ENCODE measurements around the gene CFAP299. TPM values are rescaled to one million over a fixed set of nuclear protein-coding genes. Genes with fewer than 3 reads are reported as not detected.

Gene CFAP299
- polyA plus RNA-seq, 1 experiment = 3.3 TPM

DNA sequence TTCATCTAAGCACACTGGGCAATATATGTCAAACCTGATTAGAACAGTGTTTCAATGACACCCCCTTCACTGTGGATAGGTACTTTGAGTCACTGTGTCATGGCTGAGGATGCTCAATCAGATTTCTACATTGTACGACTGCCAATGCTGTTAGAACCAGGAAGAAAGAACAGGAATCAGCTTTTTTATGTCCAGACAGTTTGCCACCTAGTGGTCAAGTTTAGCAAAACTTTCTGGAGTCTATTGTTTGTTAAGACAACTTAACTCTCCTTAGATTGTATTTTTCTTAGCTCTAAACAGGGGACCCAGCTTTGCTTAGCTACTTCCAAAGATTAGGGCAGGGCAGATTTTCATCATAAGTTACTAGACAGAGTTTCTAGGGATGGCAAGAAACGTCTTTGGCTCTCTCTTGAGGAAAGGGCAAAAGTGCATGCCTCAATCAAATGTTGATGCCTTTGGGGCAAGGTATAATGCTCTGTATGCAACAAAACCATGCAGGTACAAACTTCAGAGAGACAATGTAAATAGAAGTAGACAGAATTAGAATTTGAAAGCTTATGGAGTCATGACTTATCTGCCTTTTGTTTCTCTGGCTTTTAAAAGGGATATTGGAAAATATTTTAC lies 654.5 kb downstream of the CFAP299 start:
- no peak for DNase-seq (ENCODE audit: low read depth)
- ChIA-PET POLR2A (no interaction called here), CTCF (interaction anchor here (0.5 to 3.8 kb wide), 18 partner anchors 9 to 850 kb away, joined by 3 to 39 read pairs (median 4); no protein-coding TSS in a partner anchor)
- Histone ChIP-seq H3K4me3 (ENCODE audit: low read depth, low read length) (no peak overlapping the region), H3K36me3 (ENCODE audit: control insufficient read depth, insufficient read depth, low read length) (no peaks in the 10 kb centered on the region), H3K27me3 (ENCODE audit: control insufficient read depth, insufficient read depth, low read length) (no peaks in the 10 kb centered on the region)
- TF ChIP-seq CTCF (IDR thresholded peaks at IDR 0.05; ENCODE audit: insufficient read depth, low read depth, low read length) = peak; percentile 68

- no peak overlapping the region for H3K4me3 ChIP-seq (ENCODE audit: low read depth, low read length)
- no peak for DNase-seq (ENCODE audit: low read depth)
- TF ChIP-seq CTCF (IDR thresholded peaks at IDR 0.05; ENCODE audit: insufficient read depth, low read depth, low read length) = no peak
- CTCF ChIA-PET = interaction anchor here (0.5 to 3.8 kb wide), 9 partner anchors 14 to 851 kb away, joined by 3 to 39 read pairs (median 4); no protein-coding TSS in a partner anchor
- H3K27me3 ChIP-seq (ENCODE audit: control insufficient read depth, insufficient read depth, low read length) = no peaks in the 10 kb centered on the region
- POLR2A ChIA-PET = no interaction called here
- no peaks in the 10 kb centered on the region for H3K36me3 ChIP-seq (ENCODE audit: control insufficient read depth, insufficient read depth, low read length)
These were observed 655.3 kb downstream of the CFAP299 start for GRCh38 chr4:80990851-80991250.

- DNase-seq (ENCODE audit: low read depth) = no peak
- H3K4me3 ChIP-seq (ENCODE audit: low read depth, low read length) = no peak overlapping the region
- no peak for TF ChIP-seq CTCF (IDR thresholded peaks at IDR 0.05; ENCODE audit: insufficient read depth, low read depth, low read length)
- H3K36me3 ChIP-seq (ENCODE audit: control insufficient read depth, insufficient read depth, low read length) = no peaks in the 10 kb centered on the region
- no peaks in the 10 kb centered on the region for H3K27me3 ChIP-seq (ENCODE audit: control insufficient read depth, insufficient read depth, low read length)
- POLR2A ChIA-PET = no interaction called here
- CTCF ChIA-PET = no interaction called here
These were observed 664.4 kb downstream of the CFAP299 start for GRCh38 chr4:80999943-81000342.

DNA sequence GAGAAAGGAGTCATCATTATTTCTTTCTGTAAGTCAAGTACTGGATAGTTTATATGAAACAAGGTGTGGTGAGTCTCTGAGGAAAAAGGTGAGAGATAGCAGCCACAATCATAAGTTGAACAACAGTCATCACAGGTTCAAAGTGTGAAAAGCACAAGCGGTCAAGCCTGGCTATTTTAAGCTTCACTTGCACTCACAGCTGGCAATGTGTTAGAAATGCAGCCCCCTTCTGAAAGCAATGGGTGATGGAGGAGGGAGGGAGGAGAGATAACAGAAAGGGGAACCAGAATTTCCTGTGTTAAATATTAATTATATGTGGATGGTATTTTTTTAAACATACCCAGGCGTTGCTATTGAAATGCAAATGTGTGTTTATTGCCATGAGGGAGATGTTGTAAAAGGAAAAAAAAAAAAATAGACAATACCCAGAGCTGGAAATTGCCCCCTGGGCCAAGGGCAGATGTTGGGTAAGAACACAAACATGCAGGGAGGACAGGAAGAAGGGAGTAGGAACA lies 668.1 kb downstream of the CFAP299 start:
- POLR2A ChIA-PET = no interaction called here
- H3K36me3 ChIP-seq (ENCODE audit: control insufficient read depth, insufficient read depth, low read length) = no peaks in the 10 kb centered on the region
- H3K4me3 ChIP-seq (ENCODE audit: low read depth, low read length) = no peak overlapping the region
- CTCF ChIA-PET = interaction anchor here (0.6 kb wide), 1 partner anchor 641 kb away, joined by 3 read pairs; no protein-coding TSS in a partner anchor
- no peak for TF ChIP-seq CTCF (IDR thresholded peaks at IDR 0.05; ENCODE audit: insufficient read depth, low read depth, low read length)
- no peaks in the 10 kb centered on the region for H3K27me3 ChIP-seq (ENCODE audit: control insufficient read depth, insufficient read depth, low read length)
- DNase-seq (ENCODE audit: low read depth) = no peak

GRCh38 chr4:81007417-81007816 lies 671.9 kb downstream of the CFAP299 start:
- ChIA-PET POLR2A (no interaction called here), CTCF (interaction anchor here (0.9 kb wide), 1 partner anchor 33 kb away, joined by 3 read pairs; no protein-coding TSS in a partner anchor)
- no peaks in the 10 kb centered on the region for H3K36me3 ChIP-seq (ENCODE audit: control insufficient read depth, insufficient read depth, low read length)
- no peak overlapping the region for H3K4me3 ChIP-seq (ENCODE audit: low read depth, low read length)
- no peak for DNase-seq (ENCODE audit: low read depth)
- no peaks in the 10 kb centered on the region for H3K27me3 ChIP-seq (ENCODE audit: control insufficient read depth, insufficient read depth, low read length)
- TF ChIP-seq CTCF (IDR thresholded peaks at IDR 0.05; ENCODE audit: insufficient read depth, low read depth, low read length) = no peak

Other genes starting within 250 kb of the CFAP299 start
- gene PRDM8, start 138.2 kb upstream of the CFAP299 start, polyA plus RNA-seq (2011; rRNA removed) = 2.6 and 2.7 TPM in 2 replicates
- 31.1 and 43.7 TPM in 2 replicates for gene FGF5, start 69.1 kb upstream of the CFAP299 start, polyA plus RNA-seq (2011; rRNA removed)

Data from BJ (cell line).